Stimulated activated CD8-positive, alpha-beta memory T cell treated with anti-CD3 and anti-CD28 coated beads, Interleukin-12 subunit alpha, Interleukin-12 subunit beta, amount 100 ng/mL, for 24 hours (primary cell): Measurements from ENCODE around the gene RHOT1.
"Not testable (repeated sequence)": the region's sequence is repeated elsewhere in the genome, so short reads cannot be mapped to it uniquely, and the experiment has no call there.

Experiments
- DNase-seq: peaks from one replicate; pipeline ENCODE4 v3.0.0-alpha.2; 2020; ENCODE audit errors: extremely low read depth

The RHOT1 gene

GRCh38 chr17:32159586-32160438 is 17.5 kb downstream of the RHOT1 start:
- DNase-seq = no peak

GRCh38 chr17:32160526-32160925 is 18.2 kb downstream of the RHOT1 start:
- DNase-seq = no peak

DNA sequence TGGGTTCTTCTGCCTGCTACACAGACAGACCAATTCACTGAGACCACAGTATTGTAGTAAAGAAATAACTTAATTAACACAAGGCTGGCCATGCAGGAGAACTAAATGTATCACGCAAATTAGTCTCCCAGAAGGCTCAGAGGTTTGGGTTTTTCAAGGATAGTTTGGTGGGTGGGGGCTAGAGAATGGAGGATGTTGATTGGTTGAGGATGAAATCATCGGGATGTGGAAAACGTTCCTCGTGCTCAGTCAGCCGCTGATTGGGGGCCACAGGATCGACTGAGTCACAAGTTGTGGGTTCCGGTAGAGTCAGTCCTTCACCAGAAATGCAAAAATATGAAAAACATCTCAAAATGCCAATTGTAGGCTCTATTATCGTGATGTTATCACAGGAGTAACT is 18.7 kb downstream of the RHOT1 start:
- DNase-seq = no peak

- no peak for DNase-seq
Measured at GRCh38 chr17:32161506-32162365, 19.4 kb downstream of the RHOT1 start.

- DNase-seq = no peak
Measured at GRCh38 chr17:32174889-32175288, 32.6 kb downstream of the RHOT1 start.

GRCh38 chr17:32178679-32179078 is 36.4 kb downstream of the RHOT1 start:
- DNase-seq = not testable (repeated sequence)

GRCh38 chr17:32179103-32179502 is 36.8 kb downstream of the RHOT1 start:
- not testable (repeated sequence) for DNase-seq

GRCh38 chr17:32179526-32179925 is 37.2 kb downstream of the RHOT1 start:
- DNase-seq = not testable (repeated sequence)

DNA sequence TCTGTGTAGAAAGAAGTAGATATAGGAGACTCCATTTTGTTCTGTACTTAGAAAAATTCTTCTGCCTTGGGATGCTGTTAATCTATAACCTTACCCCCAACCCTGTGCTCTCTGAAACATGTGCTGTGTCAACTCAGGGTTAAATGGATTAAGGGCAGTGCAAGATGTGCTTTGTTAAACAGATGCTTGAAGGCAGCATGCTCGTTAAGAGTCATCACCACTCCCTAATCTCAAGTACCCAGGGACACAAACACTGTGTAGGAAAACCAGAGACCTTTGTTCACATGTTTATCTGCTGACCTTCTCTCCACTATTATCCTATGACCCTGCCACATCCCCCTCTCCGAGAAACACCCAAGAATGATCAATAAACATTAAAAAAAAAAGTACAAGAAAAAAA is 38.0 kb downstream of the RHOT1 start:
- DNase-seq = not testable (repeated sequence)

DNA sequence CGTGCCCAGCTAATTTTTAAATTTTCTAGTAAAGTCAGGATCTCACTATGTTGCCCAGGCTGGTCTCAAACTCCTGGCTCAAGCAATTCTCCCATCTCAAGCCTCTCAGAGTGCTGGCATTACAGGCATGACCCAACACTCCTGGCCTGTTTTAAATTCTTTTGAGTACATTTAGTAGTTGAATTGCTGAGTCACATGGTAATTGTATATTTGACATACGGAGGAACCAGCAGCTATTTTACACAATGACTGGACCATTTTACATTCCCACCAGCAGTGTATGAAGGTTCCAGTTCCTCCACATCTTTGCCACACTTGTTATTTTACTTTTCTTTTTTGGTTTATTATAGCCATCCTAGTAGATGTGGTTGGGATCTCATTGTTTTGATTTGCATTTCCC is 43.6 kb downstream of the RHOT1 start:
- no peak for DNase-seq

GRCh38 chr17:32187271-32187670 is 45.0 kb downstream of the RHOT1 start:
- no peak for DNase-seq

DNA sequence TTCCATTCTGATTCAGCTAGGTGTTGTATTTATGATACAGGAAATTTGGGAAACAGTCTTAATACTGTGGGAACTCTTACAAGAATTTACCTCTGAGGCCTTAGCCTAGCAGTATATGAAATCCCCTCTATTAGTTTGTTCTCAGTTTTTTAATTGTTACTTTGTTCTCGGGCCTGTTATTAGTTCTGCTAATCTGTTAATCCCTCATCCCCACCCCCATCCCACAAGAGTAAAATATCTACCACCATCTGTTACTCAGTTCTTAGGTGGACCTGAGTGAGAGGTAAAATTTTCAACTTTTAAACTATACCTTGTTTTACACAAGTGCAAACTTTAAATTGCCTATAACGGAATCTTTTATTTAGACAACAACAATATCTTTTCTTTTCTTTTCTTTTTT is 47.0 kb downstream of the RHOT1 start:
- no peak for DNase-seq

DNA sequence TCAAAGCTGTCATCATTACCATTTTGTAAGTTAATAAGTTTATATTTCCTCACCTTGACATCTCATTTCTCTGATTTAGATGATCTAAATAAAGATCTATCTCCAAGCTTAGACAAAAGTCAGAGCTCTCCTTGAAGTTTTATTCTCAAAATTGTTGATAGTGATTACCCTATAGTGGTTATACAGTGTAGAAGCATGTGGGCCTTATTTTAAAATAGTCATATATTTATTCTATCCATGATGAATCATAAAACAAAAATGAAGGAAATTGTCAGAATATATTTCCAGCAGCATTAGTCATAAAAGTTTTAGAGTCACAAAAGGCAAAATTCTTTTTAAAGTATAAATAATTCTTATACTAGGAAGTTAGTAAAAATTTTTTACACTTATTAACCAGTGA is 49.0 kb downstream of the RHOT1 start:
- DNase-seq = no peak

DNA sequence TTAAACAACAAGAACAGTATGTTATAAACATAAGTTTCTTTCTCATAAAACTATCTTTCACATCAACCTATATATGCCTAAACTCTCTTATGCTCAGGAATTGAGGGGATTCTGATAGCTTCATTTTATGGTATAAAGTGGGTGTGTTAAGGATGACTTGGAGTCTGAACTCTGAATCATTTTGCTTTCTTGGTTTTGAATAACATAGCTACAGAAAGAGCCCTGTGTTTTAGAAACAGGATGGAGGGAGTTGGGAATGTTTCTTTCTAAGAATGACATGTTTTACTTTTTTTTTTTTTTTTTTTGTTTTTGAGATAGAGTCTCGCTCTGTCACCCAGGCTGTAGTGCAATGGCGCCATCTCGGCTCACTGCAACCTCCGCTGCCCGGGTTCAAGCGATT is 50.1 kb downstream of the RHOT1 start:
- no peak for DNase-seq

DNA sequence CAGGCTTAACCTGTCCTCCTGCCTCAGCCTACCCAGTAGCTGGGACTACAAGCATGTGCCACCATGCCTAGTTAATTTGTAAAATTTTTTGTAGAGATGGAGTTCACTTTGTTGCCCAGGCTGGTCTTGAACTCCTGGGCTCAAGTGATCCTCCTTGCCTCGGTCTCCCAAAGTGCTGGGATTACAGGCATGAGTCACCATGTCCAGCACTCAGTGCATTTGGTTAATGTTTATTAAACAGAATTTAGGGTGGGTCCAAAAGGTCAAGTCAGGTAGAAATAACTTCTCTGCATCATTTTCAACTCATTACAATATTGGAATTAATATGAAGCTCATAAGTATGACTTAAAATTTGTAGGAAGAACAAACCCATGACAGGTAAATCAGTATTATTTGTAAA is 55.7 kb downstream of the RHOT1 start:
- DNase-seq = no peak

DNA sequence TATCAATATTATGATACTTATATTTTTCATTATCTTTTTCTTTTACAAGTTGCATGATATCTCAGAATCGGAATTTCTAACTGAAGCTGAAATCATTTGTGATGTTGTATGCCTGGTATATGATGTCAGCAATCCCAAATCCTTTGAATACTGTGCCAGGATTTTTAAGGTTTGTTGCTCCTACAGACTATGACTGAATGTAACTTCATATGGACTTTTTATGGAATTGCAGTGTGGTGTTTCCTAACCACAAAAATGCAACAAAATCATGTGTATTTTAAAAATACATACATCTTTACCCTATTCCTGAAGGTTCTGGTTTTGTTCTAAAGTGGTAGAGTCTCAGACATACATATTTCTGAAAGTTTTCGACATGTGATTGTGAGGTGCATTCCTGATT is 64.6 kb downstream of the RHOT1 start:
- DNase-seq = no peak

GRCh38 chr17:32208436-32208835 is 66.1 kb downstream of the RHOT1 start:
- no peak for DNase-seq

DNA sequence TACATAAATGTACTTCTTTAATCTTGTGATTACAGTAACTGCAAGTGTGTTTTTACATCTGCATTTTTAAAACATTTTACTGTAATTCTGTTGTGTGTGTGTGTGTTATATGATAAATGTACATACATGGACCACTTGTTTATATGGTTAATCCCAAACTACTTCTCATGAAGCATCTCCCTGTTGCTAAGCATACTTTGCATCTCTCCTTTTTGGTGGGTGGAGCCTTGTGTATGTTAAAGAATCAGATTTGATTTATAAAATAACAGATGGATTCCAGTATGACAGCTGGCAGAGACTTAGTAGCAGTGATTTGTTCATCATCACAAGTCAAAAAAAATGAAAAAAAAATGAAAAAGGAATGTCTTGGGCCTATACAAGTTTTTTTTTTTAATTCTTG is 67.3 kb downstream of the RHOT1 start:
- no peak for DNase-seq

DNA sequence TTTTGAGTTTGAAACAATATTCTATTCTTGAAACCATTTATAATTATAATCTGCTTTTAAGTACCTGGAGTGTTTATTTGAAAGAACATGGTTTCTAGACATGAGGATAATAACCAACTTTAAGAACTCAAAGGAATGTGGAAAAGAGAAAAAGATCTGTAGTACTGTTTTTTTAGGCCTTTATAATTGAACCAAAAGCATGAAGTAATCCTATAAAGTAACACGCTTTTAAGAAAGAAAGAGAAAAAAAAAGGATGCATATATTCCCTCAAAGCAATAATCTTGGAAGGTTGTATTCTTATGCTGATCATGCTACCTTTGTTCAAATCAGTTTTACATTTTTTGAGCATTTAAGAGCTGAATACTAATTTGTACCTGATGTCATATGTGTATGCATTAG is 69.4 kb downstream of the RHOT1 start:
- DNase-seq = no peak

- no peak for DNase-seq
Measured at GRCh38 chr17:32215696-32216095, 73.4 kb downstream of the RHOT1 start.

DNA sequence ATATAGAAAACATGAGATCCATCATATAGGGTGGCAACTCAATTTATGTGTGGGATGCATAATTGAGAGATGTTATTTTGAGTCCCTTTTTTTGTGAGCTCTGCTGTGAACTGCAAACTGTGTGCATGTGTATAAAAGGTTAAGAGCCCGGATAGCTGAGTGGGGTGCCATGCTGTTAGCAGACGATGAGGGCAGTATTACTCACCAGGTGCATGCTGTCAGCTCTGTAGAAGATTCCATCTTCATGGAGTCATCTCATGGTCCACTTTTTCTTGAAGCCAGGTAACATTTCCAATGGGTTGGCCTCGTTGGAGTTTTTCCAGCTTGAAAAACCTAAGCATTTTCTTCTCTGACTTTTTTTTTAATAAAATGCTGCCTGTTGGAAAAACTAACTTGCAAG is 80.3 kb downstream of the RHOT1 start:
- DNase-seq = no peak

GRCh38 chr17:32223703-32224102 is 81.4 kb downstream of the RHOT1 start:
- no peak for DNase-seq

GRCh38 chr17:32226886-32227285 is 84.6 kb downstream of the RHOT1 start:
- DNase-seq = no peak
